ENCODE results near the gene TRIML1. TPM values are rescaled to one million over a fixed set of nuclear protein-coding genes. Genes with fewer than 3 reads are reported as not detected.

TRIML1 gene
- polyA plus RNA-seq, 1 donor from 2014 or later = not detected

- Histone ChIP-seq H3K79me2 (replicated peaks; ENCODE audit: insufficient read depth, low read length) (no peaks in the 10 kb centered on the region), H3K9ac (ENCODE audit: low read length) (no peak overlapping the region)
Observed at GRCh38 chr4:188160406-188160805, 21.2 kb downstream of the TRIML1 start.

GRCh38 chr4:188161167-188161566, 21.9 kb downstream of the TRIML1 start:
- H3K4me2 ChIP-seq (ENCODE audit: low read length) = no peak overlapping the region
- no peak overlapping the region for H3K4me3 ChIP-seq (ENCODE audit: low read length)
- TF ChIP-seq TAF1 (IDR thresholded peaks at IDR 0.05; ENCODE audit: low read depth) (no peak), POLR2AphosphoS5 (IDR thresholded peaks at IDR 0.05) (no peak), MXI1 (conservative IDR thresholded peaks at IDR 0.05; ENCODE audit: poor library complexity, severe bottlenecking) (no peak), CTCF (IDR thresholded peaks at IDR 0.05; ENCODE audit: poor library complexity, severe bottlenecking) (no peak), REST (IDR thresholded peaks at IDR 0.05; ENCODE audit: borderline replicate concordance) (no peak), RAD21 (conservative IDR thresholded peaks at IDR 0.05) (no peak), EP300 (conservative IDR thresholded peaks at IDR 0.05; ENCODE audit: poor library complexity, severe bottlenecking) (no peak), SMC3 (conservative IDR thresholded peaks at IDR 0.05; ENCODE audit: poor library complexity) (no peak), EZH2 (IDR thresholded peaks at IDR 0.05; ENCODE audit: borderline replicate concordance, insufficient read depth, low read length, poor library complexity, severe bottlenecking) (no peak)
- no peaks in the 10 kb centered on the region for H4K20me1 ChIP-seq (ENCODE audit: insufficient read depth)
- H3F3A ChIP-seq (ENCODE audit: insufficient read depth, low read length, poor library complexity, severe bottlenecking) = no peaks in the 10 kb centered on the region
- H2AFZ ChIP-seq (ENCODE audit: low read depth, low read length) = no peak overlapping the region
- H3K79me2 ChIP-seq (replicated peaks; ENCODE audit: insufficient read depth, low read length) = no peaks in the 10 kb centered on the region
- no peak overlapping the region for H3K27ac ChIP-seq (ENCODE audit: low read length)
- no peaks in the 10 kb centered on the region for H3K9me2 ChIP-seq (ENCODE audit: insufficient read depth, low read length)
- no peaks in the 10 kb centered on the region for H3K27me3 ChIP-seq (ENCODE audit: insufficient read depth, low read depth, low read length)
- H3K36me3 ChIP-seq (ENCODE audit: insufficient read depth, low read length) = no peaks in the 10 kb centered on the region
- no peaks in the 10 kb centered on the region for H3K9me3 ChIP-seq (ENCODE audit: low read length)
- no peak overlapping the region for H3K9ac ChIP-seq (ENCODE audit: low read length)

More at GRCh38 chr4:188160406-188160805, 21.2 kb downstream of the TRIML1 start:
- Histone ChIP-seq H3F3A (ENCODE audit: insufficient read depth, low read length, poor library complexity, severe bottlenecking) (no peaks in the 10 kb centered on the region), H2AFZ (ENCODE audit: low read depth, low read length) (no peak overlapping the region), H3K9me2 (ENCODE audit: insufficient read depth, low read length) (no peaks in the 10 kb centered on the region), H3K9me3 (ENCODE audit: low read length) (no peaks in the 10 kb centered on the region), H3K27me3 (ENCODE audit: insufficient read depth, low read depth, low read length) (no peaks in the 10 kb centered on the region), H3K36me3 (ENCODE audit: insufficient read depth, low read length) (no peaks in the 10 kb centered on the region), H3K27ac (ENCODE audit: low read length) (no peak overlapping the region), H3K4me3 (ENCODE audit: low read length) (no peak overlapping the region), H4K20me1 (ENCODE audit: insufficient read depth) (no peaks in the 10 kb centered on the region), H3K4me2 (ENCODE audit: low read length) (no peak overlapping the region)
- TF ChIP-seq MXI1 (conservative IDR thresholded peaks at IDR 0.05; ENCODE audit: poor library complexity, severe bottlenecking) (no peak), EZH2 (IDR thresholded peaks at IDR 0.05; ENCODE audit: borderline replicate concordance, insufficient read depth, low read length, poor library complexity, severe bottlenecking) (no peak), EP300 (conservative IDR thresholded peaks at IDR 0.05; ENCODE audit: poor library complexity, severe bottlenecking) (no peak), RAD21 (conservative IDR thresholded peaks at IDR 0.05) (no peak), TAF1 (IDR thresholded peaks at IDR 0.05; ENCODE audit: low read depth) (no peak), SMC3 (conservative IDR thresholded peaks at IDR 0.05; ENCODE audit: poor library complexity) (no peak), CTCF (IDR thresholded peaks at IDR 0.05; ENCODE audit: poor library complexity, severe bottlenecking) (no peak), POLR2AphosphoS5 (IDR thresholded peaks at IDR 0.05) (no peak)

Measured in neural cell (in vitro differentiated cells).